ENCODE results near the gene OMP. TPM values are rescaled to one million over a fixed set of nuclear protein-coding genes. Genes with fewer than 3 reads are reported as not detected.
"Not testable (repeated sequence)": the region's sequence is repeated elsewhere in the genome, so short reads cannot be mapped to it uniquely, and the experiment has no call there.

OMP gene
- total and polyA plus RNA-seq, 4 experiments from 2014 or later, result 0.79 TPM; not detected in 3

DNA sequence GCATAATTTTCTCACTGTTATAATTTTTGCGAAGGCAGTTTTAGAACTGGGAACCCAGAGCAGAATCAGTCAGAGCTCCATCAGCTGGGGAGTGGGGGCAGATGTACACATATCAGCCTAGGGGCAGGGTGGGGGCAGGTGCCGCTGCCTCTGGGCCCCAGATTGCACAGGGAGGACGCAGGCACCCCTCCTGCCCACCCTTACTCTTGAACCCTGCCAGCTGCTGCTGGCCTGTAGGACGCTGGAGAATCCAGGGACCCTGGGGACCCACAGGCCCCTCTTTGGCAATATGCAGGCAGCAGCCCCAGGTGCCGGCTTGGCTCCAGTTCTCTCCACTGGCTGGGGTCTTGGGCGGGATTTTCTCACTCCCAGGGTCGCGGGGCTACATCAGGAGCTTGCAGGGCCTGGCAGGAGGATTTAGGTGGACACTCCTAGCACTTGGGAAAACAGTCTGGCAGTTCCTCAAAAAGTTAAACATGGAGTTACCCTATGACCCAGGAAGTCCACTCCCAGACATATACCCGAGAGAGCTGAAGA is 44.6 kb upstream of the OMP start:
- no peaks in the 10 kb centered on the region for H3K4me1 Mint-ChIP-seq
- H3K27me3 Mint-ChIP-seq, result peaks cover 0 to 1% of the 10 kb centered on the region in 2 donors
- Histone ChIP-seq H3K36me3 (ENCODE audit: insufficient read depth, low read length) (no peaks in the 10 kb centered on the region), H3K27ac (ENCODE audit: low read depth, low read length) (no peak overlapping the region), H3K27me3 (ENCODE audit: insufficient read depth, low read length) (no peaks in the 10 kb centered on the region), H3K4me3 (ENCODE audit: low read length in 2 of 2) (no peak overlapping the region), H3K4me1 (ENCODE audit: insufficient read depth, low read length) (no peaks in the 10 kb centered on the region), H3K9me3 (ENCODE audit: control insufficient read depth in 1 of 2, low read length in 2 of 2) (no peaks in the 10 kb centered on the region)
- H3K9me3 Mint-ChIP-seq, result peaks cover 0 to 25% (median 12%) of the 10 kb centered on the region in 8 donors
- H3K36me3 Mint-ChIP-seq, result peaks cover 1 to 3% of the 10 kb centered on the region in 2 donors
- CTCF ChIA-PET (ENCODE audit: partially characterized antibody), result interaction anchor here (0.7 to 1.0 kb wide), 3 partner anchors 10 to 36 kb away, joined by 3 read pairs; no protein-coding TSS in a partner anchor
- intact Hi-C loops (cut with micrococcal nuclease), result no loop called here
- POLR2A ChIA-PET (ENCODE audit: partially characterized antibody), result no interaction called here
- H3K27ac Mint-ChIP-seq, result no peak overlapping the region
- DNase-seq, result no peak
- no peak overlapping the region for H3K4me3 Mint-ChIP-seq

DNA sequence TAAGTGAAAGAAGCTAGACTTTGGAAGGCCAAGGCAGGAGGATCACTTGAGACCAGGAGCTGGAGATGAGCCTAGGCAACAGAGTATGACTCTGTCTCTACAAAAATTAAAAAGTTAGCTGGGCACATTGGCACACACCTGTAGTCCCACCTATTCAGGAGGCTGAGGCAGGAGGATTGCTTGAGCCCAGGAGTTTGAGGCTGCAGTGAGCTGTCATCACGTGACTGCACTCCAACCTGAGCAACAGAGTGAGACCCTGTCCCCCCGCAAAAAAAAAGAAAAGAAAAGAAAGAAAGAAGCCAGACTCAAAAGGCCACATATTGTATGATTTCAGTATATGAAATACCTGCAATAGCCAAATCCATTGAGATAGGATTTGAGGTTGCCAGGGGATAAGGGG is 43.7 kb upstream of the OMP start:
- H3K27me3 Mint-ChIP-seq, result peaks cover 0 to 1% of the 10 kb centered on the region in 2 donors
- POLR2A ChIA-PET (ENCODE audit: partially characterized antibody), result no interaction called here
- peaks cover 0 to 25% (median 12%) of the 10 kb centered on the region in 8 donors for H3K9me3 Mint-ChIP-seq
- peaks cover 1 to 3% of the 10 kb centered on the region in 2 donors for H3K36me3 Mint-ChIP-seq
- no peaks in the 10 kb centered on the region for H3K4me1 Mint-ChIP-seq
- H3K4me3 Mint-ChIP-seq, result no peak overlapping the region
- H3K27ac Mint-ChIP-seq, result no peak overlapping the region
- Histone ChIP-seq H3K4me1 (ENCODE audit: insufficient read depth, low read length) (no peaks in the 10 kb centered on the region), H3K27ac (ENCODE audit: low read depth, low read length) (no peak overlapping the region), H3K4me3 (ENCODE audit: low read length in 2 of 2) (no peak overlapping the region), H3K9me3 (ENCODE audit: control insufficient read depth in 1 of 2, low read length in 2 of 2) (no peaks in the 10 kb centered on the region), H3K36me3 (ENCODE audit: insufficient read depth, low read length) (no peaks in the 10 kb centered on the region), H3K27me3 (ENCODE audit: insufficient read depth, low read length) (no peaks in the 10 kb centered on the region)
- no peak for DNase-seq
- intact Hi-C loops (cut with micrococcal nuclease), result no loop called here
- CTCF ChIA-PET (ENCODE audit: partially characterized antibody), result interaction anchor here (1.0 kb wide), 1 partner anchor 23 kb away, joined by 3 read pairs; no protein-coding TSS in a partner anchor

- Histone ChIP-seq H3K4me1 (ENCODE audit: insufficient read depth, low read length) (no peaks in the 10 kb centered on the region), H3K27ac (ENCODE audit: low read depth, low read length) (no peak overlapping the region), H3K4me3 (ENCODE audit: low read length in 2 of 2) (no peak overlapping the region), H3K27me3 (ENCODE audit: insufficient read depth, low read length) (no peaks in the 10 kb centered on the region), H3K9me3 (ENCODE audit: control insufficient read depth in 1 of 2, low read length in 2 of 2) (no peaks in the 10 kb centered on the region), H3K36me3 (ENCODE audit: insufficient read depth, low read length) (no peaks in the 10 kb centered on the region)
- no peak overlapping the region for H3K27ac Mint-ChIP-seq
- H3K36me3 Mint-ChIP-seq, result peaks cover 1 to 3% of the 10 kb centered on the region in 2 donors
- H3K27me3 Mint-ChIP-seq, result peaks cover 0 to 1% of the 10 kb centered on the region in 2 donors
- ChIA-PET CTCF (ENCODE audit: partially characterized antibody) (interaction anchor here (0.5 kb wide), 1 partner anchor 52 kb away, joined by 3 read pairs; no protein-coding TSS in a partner anchor), POLR2A (ENCODE audit: partially characterized antibody) (no interaction called here)
- H3K4me1 Mint-ChIP-seq, result no peaks in the 10 kb centered on the region
- DNase-seq, result no peak
- peaks cover 0 to 25% (median 12%) of the 10 kb centered on the region in 8 donors for H3K9me3 Mint-ChIP-seq
- no peak overlapping the region for H3K4me3 Mint-ChIP-seq
- intact Hi-C loops (cut with micrococcal nuclease), result loop anchor here (10.0 kb wide), 1 partner anchor 415 kb away; the partner anchor contains the start of gene PAK1
Observed at GRCh38 chr11:77059806-77060205, 42.8 kb upstream of the OMP start.

- no peak for DNase-seq
- Mint-ChIP-seq H3K4me1 (peaks cover 0 to 1% (median 0%) of the 10 kb centered on the region in 4 donors), H3K4me3 (no peak overlapping the region), H3K27ac (no peak overlapping the region), H3K27me3 (peaks cover 0 to 1% of the 10 kb centered on the region in 2 donors), H3K9me3 (peaks cover 0 to 23% (median 11%) of the 10 kb centered on the region in 8 donors), H3K36me3 (peaks cover 1 to 3% of the 10 kb centered on the region in 2 donors)
- H3K4me1 ChIP-seq (ENCODE audit: insufficient read depth, low read length), result no peaks in the 10 kb centered on the region
- no peaks in the 10 kb centered on the region for H3K36me3 ChIP-seq (ENCODE audit: insufficient read depth, low read length)
- no peaks in the 10 kb centered on the region for H3K27me3 ChIP-seq (ENCODE audit: insufficient read depth, low read length)
- H3K9me3 ChIP-seq (ENCODE audit: control insufficient read depth in 1 of 2, low read length in 2 of 2), result no peaks in the 10 kb centered on the region
- no peak overlapping the region for H3K4me3 ChIP-seq (ENCODE audit: low read length in 2 of 2)
- H3K27ac ChIP-seq (ENCODE audit: low read depth, low read length), result no peak overlapping the region
- intact Hi-C loops (cut with micrococcal nuclease), result loop anchor here (10.0 kb wide), 1 partner anchor 415 kb away; the partner anchor contains the start of gene PAK1
- POLR2A ChIA-PET (ENCODE audit: partially characterized antibody), result no interaction called here
- CTCF ChIA-PET (ENCODE audit: partially characterized antibody), result interaction anchor here (0.5 kb wide), 1 partner anchor 51 kb away, joined by 3 read pairs; no protein-coding TSS in a partner anchor
Observed at GRCh38 chr11:77060234-77060633, 42.4 kb upstream of the OMP start.

DNA sequence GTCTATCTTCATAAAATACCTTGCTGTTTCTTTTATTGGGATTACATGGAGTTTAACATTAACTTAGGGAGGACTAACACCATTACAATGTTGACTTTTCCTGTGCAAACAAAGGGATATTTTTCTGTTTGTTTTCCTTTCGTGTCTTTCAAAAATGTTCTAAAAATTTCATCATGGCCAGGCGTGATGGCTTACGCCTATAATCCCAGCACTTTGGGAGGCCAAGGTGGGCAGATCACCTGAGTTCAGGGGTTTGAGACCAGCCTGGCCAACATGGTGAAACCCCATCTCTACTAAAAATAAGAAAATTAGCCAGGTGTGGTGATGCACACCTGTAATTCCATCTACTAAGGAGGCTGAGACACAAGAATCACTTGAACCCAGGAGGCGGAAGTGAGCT is 41.4 kb upstream of the OMP start:
- H3K27me3 Mint-ChIP-seq; H3K27ac Mint-ChIP-seq; H3K4me3 Mint-ChIP-seq; H3K9me3 ChIP-seq (ENCODE audit: control insufficient read depth in 1 of 2, low read length in 2 of 2); H3K36me3 ChIP-seq (ENCODE audit: insufficient read depth, low read length); POLR2A ChIA-PET (ENCODE audit: partially characterized antibody); H3K4me1 ChIP-seq (ENCODE audit: insufficient read depth, low read length); CTCF ChIA-PET (ENCODE audit: partially characterized antibody); H3K27me3 ChIP-seq (ENCODE audit: insufficient read depth, low read length); H3K36me3 Mint-ChIP-seq; H3K4me3 ChIP-seq (ENCODE audit: low read length in 2 of 2); H3K27ac ChIP-seq (ENCODE audit: low read depth, low read length); DNase-seq: not testable (repeated sequence)
- Mint-ChIP-seq H3K9me3 (peaks cover 0 to 19% (median 10%) of the 10 kb centered on the region in 8 donors), H3K4me1 (peaks cover 2 to 10% (median 5%) of the 10 kb centered on the region in 4 donors)
- intact Hi-C loops (cut with micrococcal nuclease), result loop anchor here (10.0 kb wide), 1 partner anchor 414 kb away; the partner anchor contains the start of gene PAK1

GRCh38 chr11:77062924-77063323 is 39.7 kb upstream of the OMP start:
- Histone ChIP-seq H3K27me3 (ENCODE audit: insufficient read depth, low read length) (no peaks in the 10 kb centered on the region), H3K9me3 (ENCODE audit: control insufficient read depth in 1 of 2, low read length in 2 of 2) (no peaks in the 10 kb centered on the region), H3K4me3 (ENCODE audit: low read length in 2 of 2) (no peak overlapping the region), H3K36me3 (ENCODE audit: insufficient read depth, low read length) (no peaks in the 10 kb centered on the region), H3K27ac (ENCODE audit: low read depth, low read length) (no peak overlapping the region), H3K4me1 (ENCODE audit: insufficient read depth, low read length) (peaks cover 16% of the 10 kb centered on the region)
- POLR2A ChIA-PET (ENCODE audit: partially characterized antibody), result interaction anchor here (0.9 to 1.7 kb wide), 2 partner anchors 16 to 20 kb away, joined by 3 to 5 read pairs; no protein-coding TSS in a partner anchor
- peaks cover 4 to 14% (median 8%) of the 10 kb centered on the region in 4 donors for H3K4me1 Mint-ChIP-seq
- H3K27ac Mint-ChIP-seq, result peak overlapping the region in 2 of 7 donors; percentile 11 to 22
- H3K9me3 Mint-ChIP-seq, result peaks cover 0 to 12% (median 6%) of the 10 kb centered on the region in 8 donors
- intact Hi-C loops (cut with micrococcal nuclease), result loop anchor here (10.0 kb wide), 1 partner anchor 412 kb away; the partner anchor contains the start of gene PAK1
- H3K36me3 Mint-ChIP-seq, result no peaks in the 10 kb centered on the region
- CTCF ChIA-PET (ENCODE audit: partially characterized antibody), result interaction anchor here (1.1 to 4.2 kb wide), 3 partner anchors 18 to 28 kb away, joined by 4 to 30 read pairs (median 4); no protein-coding TSS in a partner anchor
- peaks cover 0 to 1% of the 10 kb centered on the region in 2 donors for H3K27me3 Mint-ChIP-seq
- DNase-seq, result no peak
- no peak overlapping the region for H3K4me3 Mint-ChIP-seq

DNA sequence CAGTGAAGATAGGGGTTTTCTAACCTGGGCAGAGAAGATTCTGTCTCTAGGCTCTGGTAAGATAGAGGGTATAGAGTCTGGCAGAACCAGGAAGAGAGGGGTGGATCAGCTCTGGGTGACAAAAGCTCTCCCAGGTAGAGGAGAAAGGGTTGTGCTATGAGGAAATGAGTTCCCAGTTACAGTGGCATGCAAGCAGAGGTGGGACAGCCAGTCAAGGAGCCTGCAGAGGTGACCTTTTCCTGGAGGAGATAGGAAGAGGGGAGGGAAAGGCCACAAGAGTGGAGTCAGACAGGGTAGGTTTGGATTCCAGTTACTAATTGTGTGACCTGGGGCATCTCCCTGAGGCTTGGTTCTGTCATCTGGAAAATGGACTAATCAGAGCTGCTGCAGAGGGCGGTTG is 39.2 kb upstream of the OMP start:
- H3K4me3 Mint-ChIP-seq, result peak overlapping the region in 1 of 8 donors; percentile 18
- POLR2A ChIA-PET (ENCODE audit: partially characterized antibody), result interaction anchor here (0.9 to 1.7 kb wide), 2 partner anchors 16 to 19 kb away, joined by 3 to 5 read pairs; no protein-coding TSS in a partner anchor

More for the DNA sequence above, 39.2 kb upstream of the OMP start:
- no peaks in the 10 kb centered on the region for H3K9me3 ChIP-seq (ENCODE audit: control insufficient read depth in 1 of 2, low read length in 2 of 2)
- peak overlapping the region in 2 of 7 donors; percentile 11 to 22 for H3K27ac Mint-ChIP-seq
- peaks cover 0 to 1% of the 10 kb centered on the region in 2 donors for H3K27me3 Mint-ChIP-seq
- H3K36me3 ChIP-seq (ENCODE audit: insufficient read depth, low read length), result no peaks in the 10 kb centered on the region
- DNase-seq, result no peak
- peaks cover 18% of the 10 kb centered on the region for H3K4me1 ChIP-seq (ENCODE audit: insufficient read depth, low read length)
- H3K9me3 Mint-ChIP-seq, result peaks cover 0 to 12% (median 6%) of the 10 kb centered on the region in 8 donors
- CTCF ChIA-PET (ENCODE audit: partially characterized antibody), result interaction anchor here (1.1 to 4.2 kb wide), 4 partner anchors 16 to 28 kb away, joined by 3 to 30 read pairs (median 4); no protein-coding TSS in a partner anchor
- no peak overlapping the region for H3K4me3 ChIP-seq (ENCODE audit: low read length in 2 of 2)
- no peaks in the 10 kb centered on the region for H3K36me3 Mint-ChIP-seq
- H3K27ac ChIP-seq (ENCODE audit: low read depth, low read length), result no peak overlapping the region
- H3K4me1 Mint-ChIP-seq, result peaks cover 4 to 16% (median 8%) of the 10 kb centered on the region in 4 donors
- no peaks in the 10 kb centered on the region for H3K27me3 ChIP-seq (ENCODE audit: insufficient read depth, low read length)
- intact Hi-C loops (cut with micrococcal nuclease), result loop anchor here (10.0 kb wide), 1 partner anchor 411 kb away; the partner anchor contains the start of gene PAK1
